Measurements from ENCODE around the gene WDFY4. TPM values are rescaled to one million over a fixed set of nuclear protein-coding genes. Genes with fewer than 3 reads are reported as not detected.

WDFY4 gene
- total and polyA plus RNA-seq, 4 donors = 4.6 to 26.9 (median 13.5) TPM

DNA sequence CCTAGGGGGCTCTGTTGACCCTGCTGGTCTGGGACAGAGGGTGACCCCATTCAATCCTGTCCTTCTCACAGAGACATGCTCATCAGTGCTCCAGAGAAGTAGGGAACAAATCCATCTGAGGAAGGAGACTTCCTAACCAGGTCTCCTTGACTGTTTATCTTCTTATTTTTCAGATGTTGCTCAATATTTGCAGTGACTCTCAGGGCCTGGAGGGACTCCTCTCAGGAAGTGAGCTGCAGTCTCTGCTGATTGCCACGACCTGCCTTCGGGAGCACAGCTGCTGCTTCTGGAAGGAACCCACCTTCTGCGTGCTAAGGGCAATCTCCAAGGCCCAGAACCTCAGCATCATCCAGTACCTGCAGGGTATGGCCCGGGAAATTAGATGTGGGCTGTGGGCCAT is 41.0 kb downstream of the WDFY4 start:
- 45 to 53% methylated on average over 4 of the region's 4 CpGs for WGBS, 2 donors
- H3K36me3 ChIP-seq (ENCODE audit: control insufficient read depth in 4 of 4, insufficient read depth in 4 of 4, low read length in 4 of 4) = peaks cover 0 to 1% (median 0%) of the 10 kb centered on the region in 4 donors
- H3K4me3 ChIP-seq = no peak overlapping the region
- DNase-seq = no peak
- TF ChIP-seq, protein P1, sequence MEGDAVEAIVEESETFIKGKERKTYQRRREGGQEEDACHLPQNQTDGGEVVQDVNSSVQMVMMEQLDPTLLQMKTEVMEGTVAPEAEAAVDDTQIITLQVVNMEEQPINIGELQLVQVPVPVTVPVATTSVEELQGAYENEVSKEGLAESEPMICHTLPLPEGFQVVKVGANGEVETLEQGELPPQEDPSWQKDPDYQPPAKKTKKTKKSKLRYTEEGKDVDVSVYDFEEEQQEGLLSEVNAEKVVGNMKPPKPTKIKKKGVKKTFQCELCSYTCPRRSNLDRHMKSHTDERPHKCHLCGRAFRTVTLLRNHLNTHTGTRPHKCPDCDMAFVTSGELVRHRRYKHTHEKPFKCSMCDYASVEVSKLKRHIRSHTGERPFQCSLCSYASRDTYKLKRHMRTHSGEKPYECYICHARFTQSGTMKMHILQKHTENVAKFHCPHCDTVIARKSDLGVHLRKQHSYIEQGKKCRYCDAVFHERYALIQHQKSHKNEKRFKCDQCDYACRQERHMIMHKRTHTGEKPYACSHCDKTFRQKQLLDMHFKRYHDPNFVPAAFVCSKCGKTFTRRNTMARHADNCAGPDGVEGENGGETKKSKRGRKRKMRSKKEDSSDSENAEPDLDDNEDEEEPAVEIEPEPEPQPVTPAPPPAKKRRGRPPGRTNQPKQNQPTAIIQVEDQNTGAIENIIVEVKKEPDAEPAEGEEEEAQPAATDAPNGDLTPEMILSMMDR (IDR thresholded peaks at IDR 0.05; ENCODE audit: control extremely low read depth, extremely low read depth) = no peak
- no peak overlapping the region for H3K27ac ChIP-seq (ENCODE audit: low read depth in 1 of 2, low read length in 1 of 2)
- H3K27me3 ChIP-seq (ENCODE audit: control insufficient read depth in 3 of 3, insufficient read depth in 3 of 3, low read length in 2 of 3) = peaks cover 0 to 3% (median 0%) of the 10 kb centered on the region in 3 donors
- H3K9me3 ChIP-seq (ENCODE audit: control insufficient read depth in 4 of 4, insufficient read depth in 3 of 4, low read length in 3 of 4) = no peaks in the 10 kb centered on the region
- no peak overlapping the region for H3K9ac ChIP-seq (ENCODE audit: insufficient read depth in 1 of 2, low read length in 2 of 2)
- no peak for ATAC-seq (ENCODE audit: insufficient read depth, low FRiP score)
- H3K4me1 ChIP-seq (ENCODE audit: control insufficient read depth in 5 of 5, insufficient read depth in 5 of 5, low read length in 5 of 5) = peaks cover 0 to 4% (median 0%) of the 10 kb centered on the region in 5 donors

DNA sequence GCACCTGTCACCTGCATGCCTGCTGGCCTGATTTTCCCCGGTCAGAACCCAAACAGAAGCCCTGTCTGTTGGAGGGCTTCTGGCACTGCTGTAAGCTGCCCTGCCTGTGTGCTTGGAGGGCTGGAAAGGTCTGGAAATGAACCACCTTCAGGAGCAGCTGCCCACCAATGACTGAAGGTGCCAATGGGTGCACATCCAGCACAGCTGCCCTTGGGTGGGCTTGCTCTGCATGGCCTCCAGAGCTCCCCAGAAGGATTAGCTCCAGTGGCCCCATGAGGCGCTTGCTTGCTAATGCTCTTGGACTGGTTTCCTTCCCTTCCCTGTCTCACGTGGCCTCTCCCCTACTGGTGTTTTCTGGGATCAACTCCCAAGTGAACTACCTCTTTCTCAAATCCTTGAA is 43.2 kb downstream of the WDFY4 start:
- TF ChIP-seq, protein P1 (IDR thresholded peaks at IDR 0.05; ENCODE audit: control extremely low read depth, extremely low read depth) = no peak

GRCh38 chr10:48729222-48729621 is 44.5 kb downstream of the WDFY4 start:
- no peak overlapping the region for H3K4me3 ChIP-seq
- no peak overlapping the region for H3K9ac ChIP-seq (ENCODE audit: insufficient read depth in 1 of 2, low read length in 2 of 2)
- H3K27ac ChIP-seq (ENCODE audit: low read depth in 1 of 2, low read length in 1 of 2) = no peak overlapping the region
- ATAC-seq (ENCODE audit: insufficient read depth, low FRiP score) (no peak), DNase-seq (no peak)
- H3K9me3 ChIP-seq (ENCODE audit: control insufficient read depth in 4 of 4, insufficient read depth in 3 of 4, low read length in 3 of 4) = no peaks in the 10 kb centered on the region
- TF ChIP-seq, protein P1 (IDR thresholded peaks at IDR 0.05; ENCODE audit: control extremely low read depth, extremely low read depth) = no peak
- 92 to 93% methylated on average over 5 of the region's 5 CpGs for WGBS, 2 donors
- no peaks in the 10 kb centered on the region for H3K4me1 ChIP-seq (ENCODE audit: control insufficient read depth in 5 of 5, insufficient read depth in 5 of 5, low read length in 5 of 5)
- H3K27me3 ChIP-seq (ENCODE audit: control insufficient read depth in 3 of 3, insufficient read depth in 3 of 3, low read length in 2 of 3) = peaks cover 0 to 3% (median 0%) of the 10 kb centered on the region in 3 donors
- H3K36me3 ChIP-seq (ENCODE audit: control insufficient read depth in 4 of 4, insufficient read depth in 4 of 4, low read length in 4 of 4) = peaks cover 0 to 1% (median 0%) of the 10 kb centered on the region in 4 donors

More for the DNA sequence above, 43.2 kb downstream of the WDFY4 start:
- H3K27me3 ChIP-seq (ENCODE audit: control insufficient read depth in 3 of 3, insufficient read depth in 3 of 3, low read length in 2 of 3) = peaks cover 0 to 3% (median 0%) of the 10 kb centered on the region in 3 donors
- 81 to 90% methylated on average over 3 of the region's 3 CpGs for WGBS, 2 donors
- no peak for ATAC-seq (ENCODE audit: insufficient read depth, low FRiP score)
- no peaks in the 10 kb centered on the region for H3K9me3 ChIP-seq (ENCODE audit: control insufficient read depth in 4 of 4, insufficient read depth in 3 of 4, low read length in 3 of 4)
- H3K9ac ChIP-seq (ENCODE audit: insufficient read depth in 1 of 2, low read length in 2 of 2) = no peak overlapping the region
- H3K4me3 ChIP-seq = no peak overlapping the region
- no peak overlapping the region for H3K27ac ChIP-seq (ENCODE audit: low read depth in 1 of 2, low read length in 1 of 2)
- no peak for DNase-seq
- peaks cover 0 to 1% (median 0%) of the 10 kb centered on the region in 4 donors for H3K36me3 ChIP-seq (ENCODE audit: control insufficient read depth in 4 of 4, insufficient read depth in 4 of 4, low read length in 4 of 4)
- H3K4me1 ChIP-seq (ENCODE audit: control insufficient read depth in 5 of 5, insufficient read depth in 5 of 5, low read length in 5 of 5) = no peaks in the 10 kb centered on the region

DNA sequence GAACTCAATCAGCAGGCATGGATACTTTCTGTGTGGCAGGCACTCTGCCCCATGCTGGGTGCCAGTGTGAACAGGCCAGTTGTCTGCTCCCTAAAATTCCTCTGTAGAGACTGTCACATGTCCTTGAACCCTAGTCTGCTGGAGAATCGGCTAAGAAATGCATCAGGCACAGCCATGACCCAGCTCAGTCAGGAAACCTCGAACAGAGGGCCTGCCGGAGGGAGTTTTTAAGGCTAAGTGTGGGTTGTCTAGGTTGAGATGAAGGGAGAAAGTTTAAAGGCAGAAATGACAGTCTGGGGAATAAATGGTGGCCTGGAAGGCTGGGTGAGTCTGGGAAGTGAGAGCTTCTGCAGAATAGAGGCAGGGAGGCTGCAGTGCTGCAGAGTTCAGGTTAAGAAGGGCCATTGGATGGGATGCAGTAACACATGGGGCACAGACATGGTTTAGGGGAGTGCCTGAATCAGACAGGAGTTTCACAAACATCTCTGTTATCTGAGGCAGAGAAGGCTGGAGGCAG is 45.3 kb downstream of the WDFY4 start:
- DNase-seq (no peak), ATAC-seq (ENCODE audit: insufficient read depth, low FRiP score) (no peak)
- no peaks in the 10 kb centered on the region for H3K9me3 ChIP-seq (ENCODE audit: control insufficient read depth in 4 of 4, insufficient read depth in 3 of 4, low read length in 3 of 4)
- TF ChIP-seq, protein P1 (IDR thresholded peaks at IDR 0.05; ENCODE audit: control extremely low read depth, extremely low read depth) = no peak
- H3K27me3 ChIP-seq (ENCODE audit: control insufficient read depth in 3 of 3, insufficient read depth in 3 of 3, low read length in 2 of 3) = peaks cover 0 to 3% (median 0%) of the 10 kb centered on the region in 3 donors
- no peaks in the 10 kb centered on the region for H3K4me1 ChIP-seq (ENCODE audit: control insufficient read depth in 5 of 5, insufficient read depth in 5 of 5, low read length in 5 of 5)
- H3K4me3 ChIP-seq = no peak overlapping the region
- 76 to 92% methylated on average over 3 of the region's 3 CpGs for WGBS, 2 donors
- no peak overlapping the region for H3K9ac ChIP-seq (ENCODE audit: insufficient read depth in 1 of 2, low read length in 2 of 2)
- no peak overlapping the region for H3K27ac ChIP-seq (ENCODE audit: low read depth in 1 of 2, low read length in 1 of 2)
- H3K36me3 ChIP-seq (ENCODE audit: control insufficient read depth in 4 of 4, insufficient read depth in 4 of 4, low read length in 4 of 4) = peaks cover 0 to 1% (median 0%) of the 10 kb centered on the region in 4 donors

Measured in lung (tissue), 12 donors.